NCI-H1417 treated with DMSO at 0.1 percent for 48 hours (cell line): ENCODE results near the gene RHEBL1.

Experiments
- DNase-seq: peaks from one replicate; lab custom pipeline; 2025; lab: John Stamatoyannopoulos, UW

Gene RHEBL1, protein sequence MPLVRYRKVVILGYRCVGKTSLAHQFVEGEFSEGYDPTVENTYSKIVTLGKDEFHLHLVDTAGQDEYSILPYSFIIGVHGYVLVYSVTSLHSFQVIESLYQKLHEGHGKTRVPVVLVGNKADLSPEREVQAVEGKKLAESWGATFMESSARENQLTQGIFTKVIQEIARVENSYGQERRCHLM

DNA sequence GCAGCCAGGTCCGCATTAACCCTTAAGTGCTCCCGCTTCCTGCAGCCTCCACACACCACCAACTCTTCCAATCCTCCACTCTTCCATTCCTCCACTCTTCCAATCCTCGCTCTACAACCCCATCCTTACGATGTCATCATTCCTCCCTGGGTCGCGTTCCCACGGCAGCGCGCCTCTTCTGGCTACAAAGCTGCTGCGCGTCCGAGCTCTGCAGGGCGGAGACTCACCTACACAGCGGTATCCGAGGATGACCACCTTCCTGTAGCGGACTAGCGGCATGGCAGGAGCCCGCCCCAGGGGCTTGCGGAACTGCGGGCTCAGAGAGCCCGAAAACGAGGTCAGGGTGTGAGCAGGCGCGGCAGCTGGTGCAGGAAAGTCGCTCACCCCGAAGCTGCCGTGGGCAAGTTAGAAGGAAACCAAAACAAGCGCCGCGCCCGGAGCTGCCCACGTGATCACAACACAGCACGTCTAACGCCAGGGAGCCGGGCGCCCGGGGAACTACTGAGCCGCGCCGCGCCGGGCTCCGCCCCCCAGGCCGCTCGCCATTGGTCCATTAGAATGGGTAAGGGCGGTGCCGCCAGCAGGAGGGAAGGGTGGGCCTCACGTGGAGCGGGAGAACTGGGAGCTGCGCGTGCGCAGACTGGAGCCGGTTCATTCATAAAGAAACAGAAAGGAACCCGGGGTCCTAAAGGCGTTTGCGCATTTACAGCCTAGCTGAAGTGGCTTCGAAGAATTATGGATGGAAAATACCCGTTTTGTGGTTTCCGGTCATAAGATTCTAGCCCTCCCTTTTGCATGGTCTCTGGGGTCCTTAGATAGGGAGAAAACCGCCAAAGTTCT is at the start of gene RHEBL1:
TSS of gene RHEBL1 (minus strand) at position 473 of the 840 bp plus-strand sequence. CDS start at position 279, 194 bp downstream.
- peak; percentile 97 for DNase-seq

GRCh38 chr12:49111206-49111605 is 41.4 kb upstream of the RHEBL1 start:
- DNase-seq, result no peak

DNA sequence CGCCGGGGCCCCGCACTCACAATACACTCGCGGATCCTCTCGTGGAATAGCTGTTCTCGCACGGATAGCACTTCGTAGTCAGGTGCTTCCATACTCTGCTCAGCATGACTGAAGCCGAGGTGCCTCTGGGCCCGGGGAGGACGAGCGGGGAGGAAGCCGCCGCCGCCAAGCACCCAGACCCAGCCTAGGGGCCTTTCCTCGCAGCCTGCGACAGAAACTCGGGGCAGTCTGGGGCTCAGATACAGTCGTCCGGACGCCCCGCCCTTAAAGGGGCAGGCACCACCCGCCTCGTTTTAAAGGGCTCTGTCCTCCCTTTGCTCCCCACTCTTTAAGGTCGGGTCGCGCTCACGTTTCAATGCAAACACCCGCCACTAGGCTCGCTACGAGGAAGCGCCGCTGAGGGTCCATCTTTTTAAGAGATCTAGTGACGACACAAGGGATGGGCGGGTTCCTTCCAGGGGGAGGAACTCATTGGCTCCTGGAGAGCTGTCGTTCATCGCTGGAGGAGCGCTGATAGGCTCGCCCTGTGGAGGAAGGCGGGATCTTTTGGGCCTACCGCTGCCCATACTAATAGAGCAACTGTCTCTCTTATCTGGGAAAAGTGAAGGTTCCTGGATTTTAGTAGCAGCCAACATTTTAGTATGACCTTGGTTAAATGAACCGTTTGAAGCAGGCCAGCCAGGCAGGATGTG is 40.8 kb upstream of the RHEBL1 start, which contains the start of gene LMBR1L:
TSS of gene LMBR1L (minus strand) at position 384 of the 692 bp plus-strand sequence. CDS start at position 92, 292 bp downstream.
- DNase-seq, result peak; percentile 93

DNA sequence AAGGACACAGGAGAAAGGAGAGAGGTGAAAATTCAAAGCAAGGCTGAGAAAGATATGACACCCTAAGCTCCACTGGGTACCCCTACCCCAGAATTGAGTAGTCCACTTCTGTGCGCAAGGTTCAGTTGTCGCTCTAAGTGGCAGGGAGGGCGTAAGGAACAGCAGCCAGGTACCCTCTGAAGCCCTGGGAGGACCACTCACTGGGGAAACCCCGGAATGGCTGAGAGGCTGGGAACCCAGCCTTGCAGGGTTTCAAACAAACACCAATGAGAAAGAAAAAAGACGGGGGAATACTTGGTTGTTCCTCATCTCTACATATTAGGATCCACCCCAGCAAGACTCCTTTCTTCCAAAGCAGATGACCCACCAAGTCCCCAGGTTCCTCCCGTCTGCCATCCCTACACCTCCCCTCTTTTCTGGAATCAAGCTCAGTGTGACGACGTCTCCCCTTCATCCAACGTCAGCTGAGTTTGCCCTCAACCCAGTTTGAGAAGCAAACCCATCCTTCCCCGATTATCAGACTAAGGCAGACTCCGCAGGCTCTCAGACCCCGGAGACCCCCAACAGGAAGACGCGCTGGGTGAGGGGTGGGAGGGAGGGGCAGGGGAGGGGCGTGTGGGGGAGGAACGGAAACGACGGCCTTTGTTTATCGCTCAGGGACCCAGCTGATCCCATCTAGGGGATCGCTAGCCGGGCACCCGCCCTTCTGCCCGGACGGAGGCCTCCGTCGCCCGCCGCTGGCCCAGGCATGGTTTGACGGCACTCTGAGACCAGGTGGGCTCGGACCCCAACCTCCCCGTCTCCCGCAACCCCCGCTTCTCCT is 40.1 kb upstream of the RHEBL1 start:
- no peak for DNase-seq

GRCh38 chr12:49108958-49109404 is 39.2 kb upstream of the RHEBL1 start:
- DNase-seq, result no peak

GRCh38 chr12:49105504-49106084 is 35.8 kb upstream of the RHEBL1 start:
- no peak for DNase-seq

- DNase-seq, result no peak
Observed at GRCh38 chr12:49104822-49105221, 35.0 kb upstream of the RHEBL1 start.

GRCh38 chr12:49100380-49100779 is 30.6 kb upstream of the RHEBL1 start:
- DNase-seq, result no peak

GRCh38 chr12:49098703-49099102 is 28.9 kb upstream of the RHEBL1 start:
- no peak for DNase-seq

DNA sequence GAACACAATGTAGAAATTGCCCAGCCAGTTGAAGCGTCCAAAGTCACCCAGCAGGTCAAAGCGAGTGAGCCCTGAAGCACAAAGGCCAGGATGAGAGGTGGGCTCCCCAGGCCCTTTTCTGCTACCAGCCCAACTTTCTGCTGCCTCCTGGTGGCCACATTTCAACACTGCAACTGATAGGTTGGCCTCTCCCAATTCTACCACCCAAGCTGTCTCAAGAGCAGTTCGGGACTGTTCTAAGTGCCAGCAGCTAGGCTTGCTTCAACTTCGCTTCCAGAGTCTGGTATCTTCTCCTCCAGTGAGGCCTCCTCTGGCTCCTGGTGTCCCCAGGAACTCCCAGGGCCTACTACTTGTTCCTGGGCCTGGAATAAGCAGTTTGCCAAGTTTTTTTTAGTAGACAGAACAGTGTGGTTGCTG is 28.3 kb upstream of the RHEBL1 start:
- DNase-seq, result no peak

DNA sequence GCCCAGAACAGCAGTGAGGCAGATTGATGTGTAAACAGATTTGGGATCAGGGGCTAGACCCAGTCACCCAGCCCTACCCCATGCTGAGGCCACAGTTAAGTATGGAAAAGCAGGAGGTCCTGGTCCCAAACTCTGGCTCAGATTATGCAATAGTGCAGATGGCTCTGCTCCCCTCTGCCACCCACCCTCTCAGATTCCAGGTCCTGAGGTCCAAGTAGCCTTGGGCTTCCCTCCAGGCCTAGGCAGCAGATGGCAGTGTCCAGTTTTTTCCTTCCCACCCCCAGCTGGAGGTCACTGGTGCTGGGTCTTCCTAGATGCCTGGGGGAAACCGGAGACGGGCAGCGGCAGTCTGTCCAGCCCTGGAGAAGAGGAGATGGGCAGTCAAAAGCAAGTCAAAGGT is 27.6 kb upstream of the RHEBL1 start:
- no peak for DNase-seq

GRCh38 chr12:49094975-49095365 is 25.2 kb upstream of the RHEBL1 start:
- DNase-seq, result no peak

GRCh38 chr12:49094160-49094974 is 24.6 kb upstream of the RHEBL1 start, which contains the start of gene DHH:
DHH (minus strand) TSS chr12:49094801; CDS start chr12:49094512, 289 bp downstream.
- DNase-seq, result peak; percentile 11

- DNase-seq, result no peak
Observed at GRCh38 chr12:49093792-49094159, 24.0 kb upstream of the RHEBL1 start.

DNA sequence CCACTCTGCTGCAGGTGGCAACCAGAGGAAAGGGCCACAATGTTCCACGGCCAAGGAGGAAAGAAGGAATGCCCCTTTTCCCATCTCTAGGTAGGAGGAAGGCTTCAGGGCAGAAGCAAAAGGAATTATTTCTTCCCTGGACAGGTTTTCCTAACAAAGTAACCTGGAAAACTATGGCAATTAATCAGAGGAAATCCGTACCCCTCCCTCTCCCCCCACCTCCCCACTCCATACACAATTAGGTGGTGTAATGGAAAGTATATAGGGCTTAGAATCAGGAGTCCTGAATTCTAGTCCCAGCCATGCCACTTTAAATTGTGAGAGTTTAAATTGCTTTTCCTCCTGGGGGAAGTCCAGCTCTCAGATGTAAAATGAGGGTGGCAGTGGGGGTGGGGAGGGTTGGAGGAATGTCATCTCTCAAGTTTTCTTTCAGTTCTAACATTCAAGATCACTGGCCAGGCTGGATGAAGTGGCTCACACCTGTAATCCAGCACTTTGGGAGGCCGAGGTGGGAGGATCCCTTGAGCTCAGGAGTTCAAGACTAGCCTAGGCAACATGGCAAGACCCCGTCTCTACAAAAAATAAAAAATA is 23.1 kb upstream of the RHEBL1 start:
- DNase-seq, result no peak

DNA sequence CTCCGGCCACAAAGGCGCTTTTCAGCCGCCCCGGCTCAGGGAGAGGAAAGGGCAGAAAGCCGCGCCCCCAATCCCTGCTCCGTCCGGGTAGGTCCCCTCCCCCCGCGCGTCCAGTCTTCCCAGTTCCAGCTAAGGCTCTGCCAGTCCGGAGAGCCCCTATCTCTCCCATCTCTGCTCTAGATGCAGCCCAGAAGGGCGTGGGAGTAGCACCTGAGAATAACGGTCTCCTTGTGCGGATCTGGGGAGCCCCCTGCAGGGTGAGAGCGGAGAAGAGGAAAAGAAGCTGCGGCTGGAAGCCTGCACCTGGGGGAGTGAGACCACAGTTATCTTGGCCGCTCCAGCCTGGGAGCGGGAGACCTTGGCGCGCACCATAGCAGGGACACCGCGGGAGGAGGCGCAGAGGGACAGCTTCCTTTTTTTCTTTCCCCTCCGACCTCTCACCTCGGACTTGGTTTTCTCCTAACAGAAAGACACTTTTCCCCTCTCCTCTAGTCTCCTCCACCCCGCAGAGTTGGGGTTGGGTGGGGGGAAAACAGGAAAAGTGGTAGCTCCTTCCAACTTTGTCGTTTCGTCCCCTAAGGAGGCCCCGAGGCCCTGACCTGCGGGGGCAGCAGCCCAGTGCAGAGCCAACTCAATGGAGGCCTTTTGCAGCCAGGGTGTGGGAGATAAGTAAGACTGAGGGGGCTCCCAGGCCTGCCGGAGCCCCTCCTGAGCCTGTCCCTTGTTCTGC is 22.5 kb upstream of the RHEBL1 start:
- DNase-seq, result no peak

DNA sequence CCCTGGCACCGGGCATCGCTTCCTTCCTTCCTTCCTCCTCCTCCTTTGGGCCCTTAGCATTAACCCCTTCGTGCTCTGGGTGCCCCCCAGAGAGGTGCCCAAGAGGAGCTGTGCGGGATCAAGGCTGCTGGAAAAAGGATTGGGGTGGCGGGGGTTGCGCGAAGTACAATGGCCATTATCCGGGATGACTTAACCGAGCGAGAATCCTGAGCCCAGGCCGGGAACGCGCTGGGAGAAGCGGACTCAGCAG is 22.0 kb upstream of the RHEBL1 start:
- DNase-seq, result no peak

DNA sequence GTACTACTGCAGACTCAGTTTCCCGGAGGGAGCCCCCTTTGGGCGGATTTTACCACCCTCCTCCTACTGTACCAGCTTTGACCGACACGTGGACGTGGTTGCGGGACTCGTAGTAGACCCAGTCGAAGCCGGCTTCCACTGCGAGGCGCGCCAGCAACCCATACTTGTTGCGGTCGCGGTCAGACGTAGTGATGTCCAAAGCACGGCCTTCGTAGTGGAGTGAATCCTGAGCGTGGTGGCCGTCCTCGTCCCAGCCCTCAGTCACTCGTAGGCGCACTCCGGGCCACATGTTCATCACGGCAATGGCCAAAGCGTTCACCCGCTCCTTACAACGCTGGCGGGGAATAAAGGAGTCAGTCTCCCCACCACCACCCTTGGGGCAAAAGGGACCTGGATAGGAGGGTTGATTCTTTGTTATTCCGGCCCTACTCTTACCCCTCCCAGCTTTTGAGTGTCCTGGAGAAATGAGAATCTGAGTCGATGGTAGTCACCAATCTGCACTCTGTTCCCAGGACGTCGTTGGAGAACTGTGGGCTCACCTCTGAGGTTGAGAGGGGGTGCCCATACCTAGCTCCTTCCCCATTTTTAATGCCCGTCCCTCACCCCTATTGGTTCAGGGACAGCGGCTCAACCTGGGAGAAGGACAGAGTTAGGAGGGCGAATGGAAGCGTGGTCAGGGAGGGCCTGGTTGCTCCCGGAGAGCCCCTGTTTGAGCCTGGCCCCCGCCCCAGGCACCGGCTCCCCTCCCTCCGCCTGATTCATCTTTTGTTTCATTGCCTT is 21.5 kb upstream of the RHEBL1 start:
- DNase-seq, result no peak
